MM.1S (cell line): ENCODE results near the gene NELL1.

Experiments used
- DNase-seq: peaks from one replicate; pipeline ENCODE4 v3.0.0-alpha.2; 2015
- H2AFZ ChIP-seq: fragments of 300-600 bp; sonication (generic); 2 replicates; pipeline ENCODE4 v1.6.0; 2016; ENCODE audit warnings: antibody characterized with exemption, low read length
- H3F3A ChIP-seq: fragments of 300-600 bp; sonication (generic); 2 replicates; pipeline ENCODE4 v1.6.1; 2016; ENCODE audit warnings: mild to moderate bottlenecking, antibody characterized with exemption, low read length, moderate library complexity, mixed read lengths; ENCODE audit not compliant: insufficient read depth
- H3K27ac ChIP-seq: fragments of 300-600 bp; sonication (generic); 2 replicates; pipeline ENCODE4 v1.5.1; 2016; ENCODE audit warnings: mild to moderate bottlenecking, low read length
- H3K27me3 ChIP-seq: fragments of 300-600 bp; sonication (generic); replicated peaks from 2 replicates; pipeline ENCODE4 v1.6.0; 2016; ENCODE audit warnings: low read length; ENCODE audit not compliant: insufficient read depth
- H3K36me3 ChIP-seq: fragments of 300-600 bp; sonication (generic); replicated peaks from 2 replicates; pipeline ENCODE4 v1.6.1; 2016; ENCODE audit warnings: mild to moderate bottlenecking, low read length, mixed read lengths; ENCODE audit not compliant: insufficient read depth
- H3K4me1 ChIP-seq: fragments of 300-600 bp; sonication (generic); 2 replicates; pipeline ENCODE4 v1.6.1; 2016; ENCODE audit warnings: low read length, mixed read lengths
- H3K4me2 ChIP-seq: fragments of 300-600 bp; sonication (generic); 2 replicates; pipeline ENCODE4 v1.6.0; 2016; ENCODE audit warnings: low read depth, low read length
- H3K4me3 ChIP-seq: fragments of 300-600 bp; sonication (generic); 2 replicates; pipeline ENCODE4 v1.5.1; 2016; ENCODE audit warnings: low read length, mixed read lengths
- H3K79me2 ChIP-seq: fragments of 300-600 bp; sonication (generic); 2 replicates; pipeline ENCODE4 v1.6.1; 2016; ENCODE audit warnings: mixed run types, low read length, mixed read lengths
- H3K9ac ChIP-seq: fragments of 300-600 bp; sonication (generic); 2 replicates; pipeline ENCODE4 v1.6.1; 2016; ENCODE audit warnings: low read length, mixed read lengths
- H3K9me2 ChIP-seq: fragments of 300-600 bp; sonication (generic); replicated peaks from 2 replicates; pipeline ENCODE4 v1.6.1; 2016; ENCODE audit warnings: mild to moderate bottlenecking, low read length, mixed read lengths; ENCODE audit not compliant: insufficient read depth
- H3K9me3 ChIP-seq: fragments of 300-600 bp; sonication (generic); replicated peaks from 2 replicates; pipeline ENCODE4 v1.6.1; 2016; ENCODE audit warnings: mild to moderate bottlenecking, low read length, mixed read lengths; ENCODE audit not compliant: insufficient read depth
- H4K20me1 ChIP-seq: fragments of 300-600 bp; sonication (generic); 2 replicates; pipeline ENCODE4 v1.6.1; 2016; ENCODE audit warnings: mild to moderate bottlenecking, low read length, moderate library complexity, mixed read lengths; ENCODE audit not compliant: insufficient read depth
- EZH2 ChIP-seq: fragments of 300-600 bp; sonication (generic); optimal IDR thresholded peaks from 2 replicates; pipeline ENCODE3; 2017; ENCODE audit warnings: low read depth, mild to moderate bottlenecking, antibody characterized with exemption, low read length, mixed read lengths
- EZH2phosphoT487 ChIP-seq: fragments of 300-600 bp; sonication (generic); IDR thresholded peaks from 2 replicates; pipeline ENCODE4 v1.6.1; 2018; ENCODE audit warnings: antibody characterized with exemption, low read length
- TF ChIP-seq, protein P1 (sequence below): fragments of 300-600 bp; sonication (generic); IDR thresholded peaks from 2 replicates; pipeline ENCODE4 v1.5.1; 2016; ENCODE audit warnings: antibody characterized with exemption, low read length, mixed read lengths

The NELL1 gene

DNA sequence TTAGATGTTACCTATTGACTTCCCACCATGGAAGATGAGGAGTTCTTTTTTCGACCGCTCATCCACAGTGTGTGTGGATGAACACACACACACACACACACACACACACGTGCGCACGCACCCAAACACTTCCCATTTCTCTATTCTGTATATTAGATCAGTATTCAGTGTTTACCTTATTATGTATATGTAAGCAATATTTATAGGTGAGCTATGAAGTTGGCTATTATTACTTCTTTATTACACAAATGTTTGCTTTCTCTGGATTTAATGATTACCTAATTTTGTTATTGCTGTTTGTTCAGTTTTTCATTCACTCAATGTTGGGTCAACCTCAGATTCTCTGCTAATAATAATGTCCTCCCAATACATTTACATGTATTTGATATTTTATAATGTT, 721.0 kb downstream of the NELL1 start:
- Histone ChIP-seq H3K4me2 (no peak overlapping the region), H3K4me3 (no peak overlapping the region), H3K36me3 (no peaks in the 10 kb centered on the region), H3K27me3 (no peaks in the 10 kb centered on the region), H3K9ac (no peak overlapping the region), H4K20me1 (no peaks in the 10 kb centered on the region), H3K79me2 (no peaks in the 10 kb centered on the region), H3K27ac (no peak overlapping the region), H2AFZ (no peak overlapping the region), H3K9me2 (no peaks in the 10 kb centered on the region), H3K4me1 (no peaks in the 10 kb centered on the region), H3K9me3 (no peaks in the 10 kb centered on the region), H3F3A (no peaks in the 10 kb centered on the region)
- TF ChIP-seq EZH2 (no peak), EZH2phosphoT487 (no peak)
- TF ChIP-seq, protein P1, sequence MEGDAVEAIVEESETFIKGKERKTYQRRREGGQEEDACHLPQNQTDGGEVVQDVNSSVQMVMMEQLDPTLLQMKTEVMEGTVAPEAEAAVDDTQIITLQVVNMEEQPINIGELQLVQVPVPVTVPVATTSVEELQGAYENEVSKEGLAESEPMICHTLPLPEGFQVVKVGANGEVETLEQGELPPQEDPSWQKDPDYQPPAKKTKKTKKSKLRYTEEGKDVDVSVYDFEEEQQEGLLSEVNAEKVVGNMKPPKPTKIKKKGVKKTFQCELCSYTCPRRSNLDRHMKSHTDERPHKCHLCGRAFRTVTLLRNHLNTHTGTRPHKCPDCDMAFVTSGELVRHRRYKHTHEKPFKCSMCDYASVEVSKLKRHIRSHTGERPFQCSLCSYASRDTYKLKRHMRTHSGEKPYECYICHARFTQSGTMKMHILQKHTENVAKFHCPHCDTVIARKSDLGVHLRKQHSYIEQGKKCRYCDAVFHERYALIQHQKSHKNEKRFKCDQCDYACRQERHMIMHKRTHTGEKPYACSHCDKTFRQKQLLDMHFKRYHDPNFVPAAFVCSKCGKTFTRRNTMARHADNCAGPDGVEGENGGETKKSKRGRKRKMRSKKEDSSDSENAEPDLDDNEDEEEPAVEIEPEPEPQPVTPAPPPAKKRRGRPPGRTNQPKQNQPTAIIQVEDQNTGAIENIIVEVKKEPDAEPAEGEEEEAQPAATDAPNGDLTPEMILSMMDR, result no peak
- no peak for DNase-seq

DNA sequence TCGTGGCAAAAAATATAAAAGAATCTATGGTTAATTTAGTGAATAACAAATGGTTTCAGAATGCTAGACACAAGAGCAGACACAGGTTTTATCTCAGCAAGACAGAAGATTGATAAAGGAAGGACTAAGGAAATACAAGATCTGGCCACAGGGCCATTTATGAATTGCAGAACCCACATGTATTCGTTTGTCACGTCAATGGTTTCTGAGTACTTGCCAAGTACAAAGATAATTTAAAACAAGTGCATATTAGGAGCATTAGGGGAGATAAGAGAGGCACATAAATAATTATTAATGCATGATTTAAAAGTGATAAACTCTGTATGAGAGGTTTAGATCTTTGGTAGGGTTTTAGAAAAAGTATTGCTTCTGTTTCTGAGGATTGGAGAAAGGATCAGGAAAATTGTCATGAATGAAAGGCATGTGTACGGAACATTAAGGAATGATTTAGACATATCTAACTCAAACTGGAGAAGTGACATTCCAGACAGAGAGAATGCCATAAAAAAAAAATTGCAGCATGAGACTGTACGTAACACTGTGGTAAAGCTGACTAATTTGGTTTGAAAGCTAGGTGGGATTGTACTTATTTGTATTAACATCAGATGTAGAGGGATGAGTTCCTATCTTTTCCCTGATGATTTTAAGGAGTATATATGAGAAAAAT, 727.1 kb downstream of the NELL1 start:
- TF ChIP-seq, protein P1, result no peak
- TF ChIP-seq EZH2phosphoT487, result no peak
- no peak for TF ChIP-seq EZH2

DNA sequence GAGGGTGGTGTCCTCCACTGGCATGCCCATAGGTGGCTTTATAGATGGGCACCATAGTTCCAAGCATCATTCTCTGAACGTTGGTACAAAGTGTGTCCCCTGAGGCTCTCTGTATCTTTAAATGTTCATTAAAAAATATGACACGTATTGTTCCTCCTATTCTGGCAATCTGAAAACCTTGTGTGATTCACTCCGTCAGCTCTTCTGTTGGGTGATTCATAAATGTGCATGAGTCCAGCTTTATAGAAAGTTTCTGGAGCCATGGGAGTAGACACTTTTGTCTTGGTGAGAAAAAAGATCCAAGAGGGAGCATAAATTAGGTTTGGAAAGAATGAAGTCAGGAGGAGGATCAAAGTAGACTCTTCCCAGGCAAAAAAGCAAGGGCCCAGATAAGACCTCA, 728.8 kb downstream of the NELL1 start:
- Histone ChIP-seq H3K27ac (no peak overlapping the region), H3K9me3 (no peaks in the 10 kb centered on the region), H3K4me1 (0 out of 2 replicates have a peak, but pooled peaks cover 6% of the 10 kb centered on the region), H2AFZ (no peak overlapping the region), H3K36me3 (no peaks in the 10 kb centered on the region), H3K9ac (no peak overlapping the region), H3F3A (no peaks in the 10 kb centered on the region), H3K4me2 (no peak overlapping the region), H3K4me3 (no peak overlapping the region), H3K9me2 (no peaks in the 10 kb centered on the region), H3K27me3 (no peaks in the 10 kb centered on the region), H4K20me1 (no peaks in the 10 kb centered on the region), H3K79me2 (no peaks in the 10 kb centered on the region)
- no peak for DNase-seq
- no peak for TF ChIP-seq EZH2phosphoT487
- no peak for TF ChIP-seq EZH2
- TF ChIP-seq, protein P1, result no peak

More for the DNA sequence above, 727.1 kb downstream of the NELL1 start:
- no peaks in the 10 kb centered on the region for H3K9me2 ChIP-seq
- 0 out of 2 replicates have a peak, but pooled peaks cover 5% of the 10 kb centered on the region for H3K4me1 ChIP-seq
- no peaks in the 10 kb centered on the region for H3K9me3 ChIP-seq
- H3F3A ChIP-seq, result no peaks in the 10 kb centered on the region
- no peaks in the 10 kb centered on the region for H3K36me3 ChIP-seq
- H3K9ac ChIP-seq, result no peak overlapping the region
- no peak overlapping the region for H2AFZ ChIP-seq
- H3K4me3 ChIP-seq, result no peak overlapping the region
- DNase-seq, result no peak
- no peaks in the 10 kb centered on the region for H3K79me2 ChIP-seq
- H3K27me3 ChIP-seq, result no peaks in the 10 kb centered on the region
- H3K4me2 ChIP-seq, result no peak overlapping the region
- no peak overlapping the region for H3K27ac ChIP-seq
- no peaks in the 10 kb centered on the region for H4K20me1 ChIP-seq
